Astrocyte of the cerebellum (primary cell): Measurements from ENCODE around the gene SMCR8.

Source experiments
- DNase-seq: peaks from one replicate; pipeline ENCODE4 v3.0.0-alpha.2; 2011; ENCODE audit warnings: low read depth
- H3K4me3 ChIP-seq: 2 replicates; pipeline ENCODE4 v1.5.1; 2011; ENCODE audit warnings: mild to moderate bottlenecking, low read depth, low read length, moderate library complexity
- in situ Hi-C: cut with HindIII; loops from 2 replicates; pipeline ENCODE4 v1.10.0; 2017; ENCODE audit warnings: low sequenced_read_pairs
- TF ChIP-seq, protein P1 (sequence below): IDR thresholded peaks from 2 replicates; pipeline ENCODE4 v1.5.1; 2012; ENCODE audit warnings: low read length, low read depth, moderate library complexity, mild to moderate bottlenecking; ENCODE audit errors: missing control alignments

SMCR8 gene

DNA sequence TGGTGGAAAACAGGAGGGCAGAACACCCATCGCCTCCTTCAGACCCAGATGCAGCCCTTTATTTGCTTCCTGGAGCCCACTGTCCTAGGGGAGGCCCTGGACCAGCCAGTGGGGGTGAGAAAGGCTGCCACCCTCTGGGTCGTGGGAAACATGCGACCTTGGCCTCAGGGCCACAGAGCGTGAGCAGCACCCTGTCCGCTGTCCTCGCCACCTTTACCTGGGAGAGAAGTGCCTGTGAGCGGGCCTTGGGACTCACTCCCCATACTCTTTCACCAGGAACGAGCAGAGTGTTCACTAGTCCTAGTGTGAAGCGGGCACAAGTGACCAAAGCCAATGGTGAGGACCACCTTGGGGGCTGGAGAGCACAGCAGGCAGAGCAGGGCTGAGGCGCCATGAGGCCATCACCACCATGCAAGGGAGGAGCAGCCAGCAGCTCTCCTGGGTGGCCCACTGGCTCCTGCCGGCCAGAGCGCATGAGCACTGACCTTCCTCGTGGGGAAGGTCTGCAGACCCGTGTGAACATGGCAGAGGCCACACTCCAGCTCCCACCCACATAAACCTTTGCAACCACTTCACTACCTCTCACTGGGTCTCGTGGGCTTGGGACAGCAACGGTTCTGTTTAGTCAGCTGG lies 8.5 kb downstream of the SMCR8 start:
- no peak for DNase-seq
- TF ChIP-seq, protein P1, sequence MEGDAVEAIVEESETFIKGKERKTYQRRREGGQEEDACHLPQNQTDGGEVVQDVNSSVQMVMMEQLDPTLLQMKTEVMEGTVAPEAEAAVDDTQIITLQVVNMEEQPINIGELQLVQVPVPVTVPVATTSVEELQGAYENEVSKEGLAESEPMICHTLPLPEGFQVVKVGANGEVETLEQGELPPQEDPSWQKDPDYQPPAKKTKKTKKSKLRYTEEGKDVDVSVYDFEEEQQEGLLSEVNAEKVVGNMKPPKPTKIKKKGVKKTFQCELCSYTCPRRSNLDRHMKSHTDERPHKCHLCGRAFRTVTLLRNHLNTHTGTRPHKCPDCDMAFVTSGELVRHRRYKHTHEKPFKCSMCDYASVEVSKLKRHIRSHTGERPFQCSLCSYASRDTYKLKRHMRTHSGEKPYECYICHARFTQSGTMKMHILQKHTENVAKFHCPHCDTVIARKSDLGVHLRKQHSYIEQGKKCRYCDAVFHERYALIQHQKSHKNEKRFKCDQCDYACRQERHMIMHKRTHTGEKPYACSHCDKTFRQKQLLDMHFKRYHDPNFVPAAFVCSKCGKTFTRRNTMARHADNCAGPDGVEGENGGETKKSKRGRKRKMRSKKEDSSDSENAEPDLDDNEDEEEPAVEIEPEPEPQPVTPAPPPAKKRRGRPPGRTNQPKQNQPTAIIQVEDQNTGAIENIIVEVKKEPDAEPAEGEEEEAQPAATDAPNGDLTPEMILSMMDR: no peak
- H3K4me3 ChIP-seq: no peak overlapping the region
- in situ Hi-C loops: no loop called here

DNA sequence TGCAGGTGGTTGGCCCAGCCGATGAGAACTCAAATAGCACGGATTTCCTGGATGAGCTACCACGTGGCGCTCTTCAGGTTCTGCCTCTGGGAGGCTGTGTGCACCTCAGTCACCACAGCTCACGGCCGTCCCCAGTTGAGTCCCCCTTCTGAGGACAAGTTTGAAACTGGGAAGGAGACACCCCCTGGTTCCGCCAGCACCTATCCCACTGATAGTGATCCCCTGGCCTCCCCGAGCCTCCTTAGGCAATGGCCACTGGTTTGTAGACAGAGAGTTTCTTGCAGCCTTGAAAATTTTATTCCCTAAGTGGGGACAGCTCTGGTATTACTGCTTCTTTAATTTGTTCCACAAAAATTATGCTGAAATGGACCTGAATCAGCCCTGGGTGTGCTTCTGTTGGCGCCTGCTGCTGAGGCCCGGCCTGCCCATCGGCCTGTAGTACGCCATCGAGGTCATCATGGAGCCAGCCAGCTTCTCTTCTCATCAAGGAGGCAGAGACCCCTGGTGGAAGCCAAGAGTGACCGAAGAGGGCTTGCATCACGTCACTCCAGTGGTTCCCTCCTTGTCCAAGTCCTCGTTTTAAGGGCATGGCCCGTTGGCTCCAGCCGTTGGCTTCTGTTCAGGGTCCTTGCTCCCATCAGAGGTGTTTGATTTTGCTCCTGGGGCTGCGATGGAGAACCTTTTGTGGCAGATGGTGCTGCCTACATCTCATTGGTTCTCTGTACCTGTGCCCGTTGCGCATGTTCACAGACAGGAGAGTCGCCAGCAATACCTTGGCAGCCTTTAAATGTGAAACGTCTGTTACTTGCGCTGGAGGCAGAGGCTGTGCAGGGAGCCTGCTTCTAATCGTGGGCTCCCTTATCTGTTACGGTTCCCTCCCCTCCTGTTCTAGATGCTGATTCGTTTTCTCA lies 9.3 kb downstream of the SMCR8 start:
- no peak overlapping the region for H3K4me3 ChIP-seq
- no peak for DNase-seq
- in situ Hi-C loops: no loop called here
- TF ChIP-seq, protein P1: no peak

DNA sequence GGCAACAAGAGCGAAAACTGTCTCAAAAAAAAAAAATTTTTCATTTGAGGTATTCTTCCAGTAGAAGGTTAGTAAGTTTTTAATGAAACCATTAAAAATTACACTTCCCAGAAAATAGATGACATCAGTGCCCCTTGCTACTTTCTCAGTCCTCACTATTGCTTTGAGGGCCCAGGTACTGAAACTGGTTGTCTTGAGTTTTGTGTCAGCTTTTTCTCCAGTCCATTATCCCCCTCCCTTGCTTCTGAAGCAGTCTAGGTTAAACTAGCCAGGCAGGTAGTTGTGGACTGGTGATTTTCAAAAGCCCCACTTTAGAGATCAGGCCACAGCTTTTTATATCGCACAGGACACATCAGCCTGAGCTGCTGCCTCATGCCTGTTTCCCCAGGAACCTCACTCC lies 10.9 kb downstream of the SMCR8 start:
- in situ Hi-C loops: no loop called here
- DNase-seq: no peak
- TF ChIP-seq, protein P1: no peak

DNA sequence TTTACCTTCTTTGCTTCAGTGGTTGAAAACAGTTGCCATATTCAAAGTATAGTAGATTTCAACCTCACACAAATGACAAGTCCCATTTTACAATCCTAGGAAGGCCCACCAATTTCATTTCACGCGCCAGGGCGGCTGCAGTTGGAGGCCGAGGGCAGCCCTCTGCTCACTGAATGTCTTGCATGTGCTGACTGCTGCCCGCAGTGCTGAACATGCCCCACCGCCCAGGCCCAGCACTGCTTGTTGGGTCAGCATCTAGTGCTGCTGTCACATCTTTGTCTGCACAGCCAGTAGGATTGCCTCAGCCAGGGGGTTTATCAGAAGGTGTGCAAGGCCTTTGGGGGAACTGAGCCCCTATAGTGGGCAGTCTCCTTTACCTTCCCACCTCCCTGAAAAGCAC lies 11.5 kb downstream of the SMCR8 start:
- TF ChIP-seq, protein P1: no peak
- DNase-seq: no peak
- no peak overlapping the region for H3K4me3 ChIP-seq
- in situ Hi-C loops: no loop called here

More for the DNA sequence above, 10.9 kb downstream of the SMCR8 start:
- H3K4me3 ChIP-seq: no peak overlapping the region

DNA sequence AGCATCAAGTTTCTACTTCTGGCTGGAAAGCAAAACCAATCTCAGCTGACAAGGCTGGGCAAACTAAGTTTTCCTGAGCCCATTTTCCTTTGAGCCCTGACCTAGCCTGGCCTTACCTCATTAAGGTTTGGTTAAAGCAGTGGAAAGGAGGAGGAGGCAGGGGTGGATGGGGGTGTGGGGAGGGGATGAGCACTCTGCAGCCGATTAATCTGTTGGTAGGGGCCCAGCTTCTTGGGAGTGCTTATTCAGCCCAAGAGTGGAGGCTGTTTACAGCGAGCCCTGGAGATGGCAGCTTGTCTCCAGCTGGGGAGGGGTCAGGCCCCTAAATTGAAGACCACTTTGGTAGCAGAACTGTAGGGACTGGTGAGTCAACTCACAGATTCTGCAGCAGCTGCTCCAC lies 12.0 kb downstream of the SMCR8 start:
- in situ Hi-C loops: no loop called here
- TF ChIP-seq, protein P1: no peak
- no peak overlapping the region for H3K4me3 ChIP-seq

DNA sequence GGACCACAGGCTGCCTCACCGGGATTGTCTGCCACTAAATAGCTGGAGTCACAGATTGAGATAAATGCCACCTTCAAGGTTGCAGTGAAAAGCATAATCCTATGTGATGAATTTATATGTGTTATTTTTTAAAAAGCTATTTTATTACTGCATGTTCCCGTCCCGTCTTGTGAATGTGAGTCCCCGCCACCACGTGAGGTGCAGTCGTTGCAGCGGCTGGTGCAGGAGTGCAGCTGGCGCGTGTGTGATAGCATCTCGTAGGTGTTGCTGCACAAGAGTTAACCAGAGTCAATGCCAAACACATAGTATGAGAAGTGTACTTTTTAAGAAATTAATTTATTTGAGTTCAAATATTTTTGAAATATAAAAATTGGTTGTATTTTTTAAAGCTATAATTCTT lies 12.5 kb downstream of the SMCR8 start:
- H3K4me3 ChIP-seq: no peak overlapping the region
- in situ Hi-C loops: no loop called here
- TF ChIP-seq, protein P1: no peak
- no peak for DNase-seq

More for the DNA sequence above, 12.0 kb downstream of the SMCR8 start:
- peak; percentile 59 for DNase-seq
